LNCaP clone FGC (cell line): ENCODE data around the gene EGFL8.
A peak's percentile ranks its signal among the peaks of the same experiment; 100 is the strongest.
"Not testable (repeated sequence)": the region's sequence is repeated elsewhere in the genome, so short reads cannot be mapped to it uniquely, and the experiment has no call there.

ENCODE experiments used
- DNase-seq: peaks from one replicate; pipeline ENCODE4 v3.0.0-alpha.2; 2011; ENCODE audit warnings: low read depth
- H3K4me3 ChIP-seq: 2 replicates; pipeline ENCODE4 v1.5.1; 2011; ENCODE audit warnings: mild to moderate bottlenecking, low read depth, low read length, control low read depth
- CTCF ChIP-seq: IDR thresholded peaks from 2 replicates; pipeline ENCODE4 v1.5.1; 2012; ENCODE audit warnings: mild to moderate bottlenecking; ENCODE audit not compliant: control insufficient read depth, insufficient read depth; ENCODE audit errors: extremely low read depth

EGFL8 gene

GRCh38 chr6:32183483-32184083 is 19.2 kb downstream of the EGFL8 start:
- DNase-seq: no peak
- H3K4me3 ChIP-seq: no peak overlapping the region
- TF ChIP-seq CTCF: no peak

DNA sequence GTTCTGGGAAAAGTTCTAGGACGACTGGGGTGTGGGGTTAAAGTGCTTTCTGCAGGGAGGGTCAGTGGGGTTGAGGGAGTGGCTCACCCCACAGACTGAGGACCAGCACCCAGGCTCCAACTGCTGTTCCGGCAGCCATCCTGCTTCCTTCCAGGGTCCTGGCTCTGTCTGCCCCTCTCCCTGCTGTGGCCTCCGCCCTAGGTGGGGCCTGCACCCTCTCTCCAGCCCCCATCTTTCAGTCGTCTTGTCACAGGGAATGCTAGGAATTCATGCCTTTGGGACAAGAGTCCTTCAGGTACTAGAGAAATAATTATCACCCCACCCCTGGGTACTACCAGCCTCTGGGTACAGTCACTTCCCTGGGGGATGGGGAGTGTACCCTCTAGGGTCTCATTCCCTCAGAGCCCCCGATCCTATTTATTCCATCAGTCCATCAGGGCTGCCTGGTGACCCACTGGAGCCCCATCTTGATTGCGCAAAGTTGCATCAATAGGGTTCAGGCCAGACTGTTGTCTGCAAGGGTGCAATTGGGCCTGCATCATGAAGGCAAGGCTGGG is 19.8 kb downstream of the EGFL8 start, which contains the start of gene AGER:
Gene AGER (minus strand): TSS at position 170 of the 557 bp plus-strand sequence. CDS start 31 bp downstream, at position 139.
- no peak for TF ChIP-seq CTCF
- no peak for DNase-seq
- H3K4me3 ChIP-seq: no peak within 1 kb of the TSS

DNA sequence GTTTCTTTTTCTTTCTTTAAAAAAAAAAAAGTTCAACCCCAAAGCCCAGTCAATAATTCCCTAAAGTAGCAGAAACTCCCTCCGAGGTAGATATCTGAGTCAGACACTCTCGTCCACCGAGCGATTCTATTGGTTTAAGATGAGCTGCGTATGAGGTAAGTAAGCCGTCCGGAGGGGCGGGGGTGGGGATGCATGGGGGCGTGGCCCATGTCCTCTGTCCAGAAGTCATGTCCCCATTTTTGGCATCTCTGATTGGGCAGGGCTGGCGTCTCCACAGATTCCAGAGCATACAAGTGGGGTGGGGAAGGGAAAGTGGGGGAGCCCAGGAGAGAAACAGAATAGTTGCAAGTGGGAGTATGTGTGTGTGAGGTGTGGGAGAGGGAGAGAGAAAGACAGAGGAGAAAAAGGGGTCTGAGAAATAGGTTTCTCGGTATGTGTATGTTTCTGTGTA is 21.3 kb downstream of the EGFL8 start:
- H3K4me3 ChIP-seq, DNase-seq: not testable (repeated sequence)

GRCh38 chr6:32186151-32186840 is 21.9 kb downstream of the EGFL8 start:
- H3K4me3 ChIP-seq, DNase-seq: not testable (repeated sequence)

GRCh38 chr6:32187009-32187709 is 22.8 kb downstream of the EGFL8 start:
- no peak for TF ChIP-seq CTCF
- H3K4me3 ChIP-seq: no peak overlapping the region
- no peak for DNase-seq

GRCh38 chr6:32187725-32188380 is 23.5 kb downstream of the EGFL8 start:
- not testable (repeated sequence) for H3K4me3 ChIP-seq, DNase-seq

GRCh38 chr6:32188381-32189068 is 24.1 kb downstream of the EGFL8 start:
- no peak for DNase-seq
- peak overlapping the region; percentile 76 for H3K4me3 ChIP-seq
- TF ChIP-seq CTCF: no peak
